SK-N-SH treated with all-trans-retinoic acid at 6 μM for 48 hours (cell line): ENCODE data around the gene TBL1XR1.
"Not testable (repeated sequence)": the region's sequence is repeated elsewhere in the genome, so short reads cannot be mapped to it uniquely, and the experiment has no call there.

Experiments used
- ATAC-seq: fragments of 200-7000 bp; cut with Tn5 transposase; 3 replicates; pipeline ENCODE4 v1.9.1; 2020; ENCODE audit warnings: mild to moderate bottlenecking, moderate library complexity
- ISL1 ChIP-seq: fragments of 250-450 bp; sonication (Bioruptor Pico); IDR thresholded peaks from 2 replicates; pipeline ENCODE4 v2.1.2; 2022; ENCODE audit warnings: mild to moderate bottlenecking, moderate library complexity
- PPARA ChIP-seq: fragments of 250-450 bp; sonication (Bioruptor Pico); IDR thresholded peaks from 2 replicates; pipeline ENCODE4 v1.5.0; 2020; ENCODE audit warnings: mild to moderate bottlenecking, borderline replicate concordance
- RARB ChIP-seq: fragments of 250-450 bp; sonication (Bioruptor Pico); IDR thresholded peaks from 2 replicates; pipeline ENCODE4 v1.8.0; 2021; ENCODE audit warnings: mild to moderate bottlenecking, moderate library complexity
- SNAI2 ChIP-seq: fragments of 250-450 bp; sonication (Bioruptor Pico); IDR thresholded peaks from 2 replicates; pipeline ENCODE4 v1.5.0; 2020; ENCODE audit warnings: mild to moderate bottlenecking, moderate library complexity
- TCF4 ChIP-seq: fragments of 250-450 bp; sonication (Bioruptor Pico); IDR thresholded peaks from 2 replicates; pipeline ENCODE4 v1.8.0; 2021; ENCODE audit warnings: mild to moderate bottlenecking, moderate library complexity, borderline replicate concordance
- ZFP30 ChIP-seq: fragments of 450-650 bp; formaldehyde crosslinking; IDR thresholded peaks from 2 replicates; pipeline ENCODE4 v1.5.0; 2022; ENCODE audit warnings: mild to moderate bottlenecking, moderate library complexity
- TF ChIP-seq, protein P1 (sequence below): fragments of 250-450 bp; sonication (Bioruptor Pico); IDR thresholded peaks from 2 replicates; pipeline ENCODE4 v1.5.0; 2020; ENCODE audit warnings: mild to moderate bottlenecking, moderate library complexity
- TF ChIP-seq, protein P2 (sequence below): fragments of 250-450 bp; sonication (Bioruptor Pico); IDR thresholded peaks from 2 replicates; pipeline ENCODE4 v1.5.1; 2021; ENCODE audit warnings: mild to moderate bottlenecking, moderate library complexity
- TF ChIP-seq, protein P3 (sequence below): fragments of 250-450 bp; sonication (Bioruptor Pico); IDR thresholded peaks from 2 replicates; pipeline ENCODE4 v1.8.0; 2021; ENCODE audit warnings: low read depth, mild to moderate bottlenecking, moderate library complexity, borderline replicate concordance
- TF ChIP-seq, protein P4 (sequence below): fragments of 250-450 bp; sonication (Bioruptor Pico); IDR thresholded peaks from 2 replicates; pipeline ENCODE4 v1.8.0; 2020; ENCODE audit warnings: mild to moderate bottlenecking, moderate library complexity, borderline replicate concordance

TBL1XR1 gene

DNA sequence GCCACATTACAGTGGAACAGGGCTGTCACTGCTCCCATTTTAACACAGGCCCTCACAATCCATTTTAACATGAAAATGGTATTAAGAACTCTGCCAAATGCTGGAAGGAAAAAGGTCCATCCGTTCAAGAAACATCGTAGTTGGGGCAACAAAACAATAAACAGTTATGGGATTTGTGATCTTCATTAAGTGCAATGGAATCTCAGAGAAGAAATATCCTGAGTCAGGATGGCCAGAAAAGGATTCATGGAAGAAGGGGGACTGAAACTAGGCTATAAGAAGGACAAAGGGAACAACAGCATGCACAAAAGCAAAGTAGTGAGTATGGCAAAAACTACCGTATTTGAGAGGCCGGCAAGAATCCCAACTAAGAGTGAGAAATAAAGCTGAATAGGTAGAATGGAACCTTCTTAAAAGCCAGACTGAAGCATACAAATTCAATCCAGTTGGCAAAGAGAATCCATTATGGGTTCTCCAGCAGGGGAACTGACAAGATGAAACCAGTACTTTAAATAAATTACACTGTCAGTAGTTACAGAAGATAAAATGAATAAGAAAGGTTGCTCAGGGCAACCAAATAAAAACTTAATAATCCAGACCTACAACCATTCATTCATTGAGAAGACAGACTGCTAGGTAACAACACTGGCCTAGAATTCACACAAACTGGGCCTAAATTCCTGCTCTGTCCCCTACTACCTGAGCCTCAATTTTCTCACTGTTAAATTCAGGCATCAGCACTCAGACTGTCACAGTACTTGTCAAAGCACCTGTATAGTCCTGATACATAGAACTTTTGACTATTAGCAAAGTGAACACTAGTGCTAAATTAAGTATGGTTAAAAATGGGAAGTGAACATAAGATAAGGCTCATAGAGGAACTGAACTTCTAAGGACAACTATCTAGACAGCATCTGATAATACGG lies 6.3 kb downstream of the TBL1XR1 start:
- no peak for TF ChIP-seq PPARA (CRISPR knock-in tag)
- 0 out of 2 replicates have a peak, but pooled peaks have one; percentile 6 for TF ChIP-seq ISL1 (CRISPR knock-in tag)
- TF ChIP-seq, protein P1, sequence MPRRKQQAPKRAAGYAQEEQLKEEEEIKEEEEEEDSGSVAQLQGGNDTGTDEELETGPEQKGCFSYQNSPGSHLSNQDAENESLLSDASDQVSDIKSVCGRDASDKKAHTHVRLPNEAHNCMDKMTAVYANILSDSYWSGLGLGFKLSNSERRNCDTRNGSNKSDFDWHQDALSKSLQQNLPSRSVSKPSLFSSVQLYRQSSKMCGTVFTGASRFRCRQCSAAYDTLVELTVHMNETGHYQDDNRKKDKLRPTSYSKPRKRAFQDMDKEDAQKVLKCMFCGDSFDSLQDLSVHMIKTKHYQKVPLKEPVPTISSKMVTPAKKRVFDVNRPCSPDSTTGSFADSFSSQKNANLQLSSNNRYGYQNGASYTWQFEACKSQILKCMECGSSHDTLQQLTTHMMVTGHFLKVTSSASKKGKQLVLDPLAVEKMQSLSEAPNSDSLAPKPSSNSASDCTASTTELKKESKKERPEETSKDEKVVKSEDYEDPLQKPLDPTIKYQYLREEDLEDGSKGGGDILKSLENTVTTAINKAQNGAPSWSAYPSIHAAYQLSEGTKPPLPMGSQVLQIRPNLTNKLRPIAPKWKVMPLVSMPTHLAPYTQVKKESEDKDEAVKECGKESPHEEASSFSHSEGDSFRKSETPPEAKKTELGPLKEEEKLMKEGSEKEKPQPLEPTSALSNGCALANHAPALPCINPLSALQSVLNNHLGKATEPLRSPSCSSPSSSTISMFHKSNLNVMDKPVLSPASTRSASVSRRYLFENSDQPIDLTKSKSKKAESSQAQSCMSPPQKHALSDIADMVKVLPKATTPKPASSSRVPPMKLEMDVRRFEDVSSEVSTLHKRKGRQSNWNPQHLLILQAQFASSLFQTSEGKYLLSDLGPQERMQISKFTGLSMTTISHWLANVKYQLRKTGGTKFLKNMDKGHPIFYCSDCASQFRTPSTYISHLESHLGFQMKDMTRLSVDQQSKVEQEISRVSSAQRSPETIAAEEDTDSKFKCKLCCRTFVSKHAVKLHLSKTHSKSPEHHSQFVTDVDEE (CRISPR knock-in tag) = no peak
- TF ChIP-seq, protein P2, sequence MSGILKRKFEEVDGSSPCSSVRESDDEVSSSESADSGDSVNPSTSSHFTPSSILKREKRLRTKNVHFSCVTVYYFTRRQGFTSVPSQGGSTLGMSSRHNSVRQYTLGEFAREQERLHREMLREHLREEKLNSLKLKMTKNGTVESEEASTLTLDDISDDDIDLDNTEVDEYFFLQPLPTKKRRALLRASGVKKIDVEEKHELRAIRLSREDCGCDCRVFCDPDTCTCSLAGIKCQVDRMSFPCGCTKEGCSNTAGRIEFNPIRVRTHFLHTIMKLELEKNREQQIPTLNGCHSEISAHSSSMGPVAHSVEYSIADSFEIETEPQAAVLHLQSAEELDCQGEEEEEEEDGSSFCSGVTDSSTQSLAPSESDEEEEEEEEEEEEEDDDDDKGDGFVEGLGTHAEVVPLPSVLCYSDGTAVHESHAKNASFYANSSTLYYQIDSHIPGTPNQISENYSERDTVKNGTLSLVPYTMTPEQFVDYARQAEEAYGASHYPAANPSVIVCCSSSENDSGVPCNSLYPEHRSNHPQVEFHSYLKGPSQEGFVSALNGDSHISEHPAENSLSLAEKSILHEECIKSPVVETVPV (CRISPR knock-in tag) = no peak
- TF ChIP-seq, protein P3, sequence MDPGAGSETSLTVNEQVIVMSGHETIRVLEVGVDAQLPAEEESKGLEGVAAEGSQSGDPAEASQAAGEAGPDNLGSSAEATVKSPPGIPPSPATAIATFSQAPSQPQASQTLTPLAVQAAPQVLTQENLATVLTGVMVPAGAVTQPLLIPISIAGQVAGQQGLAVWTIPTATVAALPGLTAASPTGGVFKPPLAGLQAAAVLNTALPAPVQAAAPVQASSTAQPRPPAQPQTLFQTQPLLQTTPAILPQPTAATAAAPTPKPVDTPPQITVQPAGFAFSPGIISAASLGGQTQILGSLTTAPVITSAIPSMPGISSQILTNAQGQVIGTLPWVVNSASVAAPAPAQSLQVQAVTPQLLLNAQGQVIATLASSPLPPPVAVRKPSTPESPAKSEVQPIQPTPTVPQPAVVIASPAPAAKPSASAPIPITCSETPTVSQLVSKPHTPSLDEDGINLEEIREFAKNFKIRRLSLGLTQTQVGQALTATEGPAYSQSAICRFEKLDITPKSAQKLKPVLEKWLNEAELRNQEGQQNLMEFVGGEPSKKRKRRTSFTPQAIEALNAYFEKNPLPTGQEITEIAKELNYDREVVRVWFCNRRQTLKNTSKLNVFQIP (CRISPR knock-in tag) = no peak
- no peak for TF ChIP-seq SNAI2
- no peak; the same call in 2 of the 3 replicates for ATAC-seq

DNA sequence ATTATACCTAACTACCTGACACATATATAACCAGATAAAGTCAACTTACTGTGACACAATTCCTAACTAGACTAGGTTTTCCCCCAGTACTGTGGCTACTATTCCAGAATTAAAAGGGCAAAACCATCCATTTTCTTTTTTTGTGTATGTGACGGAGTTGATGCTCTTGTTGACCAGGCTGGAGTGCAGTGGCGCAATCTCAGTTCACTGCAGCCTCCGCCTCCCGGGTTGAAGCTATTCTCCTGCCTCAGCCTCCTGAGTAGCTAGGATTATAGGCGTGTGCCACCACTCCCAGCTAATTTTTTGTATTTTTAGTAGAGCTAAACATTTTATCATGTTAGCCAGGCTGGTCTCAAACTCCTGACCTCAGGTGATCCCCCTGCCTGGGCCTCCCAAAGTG lies 7.1 kb downstream of the TBL1XR1 start:
- ATAC-seq = not testable (repeated sequence)

DNA sequence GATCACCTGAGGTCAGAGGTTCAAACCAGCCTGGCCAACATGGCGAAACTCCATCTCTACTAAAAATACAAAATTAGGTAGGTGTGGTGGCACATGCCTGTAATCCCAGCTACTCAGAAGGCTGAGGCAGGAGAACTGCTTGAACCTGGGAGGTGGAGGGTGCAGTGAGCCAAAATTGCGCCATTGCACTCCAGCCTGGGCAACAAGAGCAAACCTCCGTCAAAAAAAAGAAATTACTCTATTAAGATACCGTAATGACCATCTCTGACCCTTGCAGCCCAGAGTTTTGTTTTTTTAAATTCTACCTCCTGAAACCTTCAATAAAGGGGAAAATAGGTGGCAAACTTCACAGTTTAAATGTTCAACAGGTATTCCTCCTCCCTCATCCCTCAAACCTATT lies 9.0 kb downstream of the TBL1XR1 start:
- ATAC-seq = not testable (repeated sequence)

DNA sequence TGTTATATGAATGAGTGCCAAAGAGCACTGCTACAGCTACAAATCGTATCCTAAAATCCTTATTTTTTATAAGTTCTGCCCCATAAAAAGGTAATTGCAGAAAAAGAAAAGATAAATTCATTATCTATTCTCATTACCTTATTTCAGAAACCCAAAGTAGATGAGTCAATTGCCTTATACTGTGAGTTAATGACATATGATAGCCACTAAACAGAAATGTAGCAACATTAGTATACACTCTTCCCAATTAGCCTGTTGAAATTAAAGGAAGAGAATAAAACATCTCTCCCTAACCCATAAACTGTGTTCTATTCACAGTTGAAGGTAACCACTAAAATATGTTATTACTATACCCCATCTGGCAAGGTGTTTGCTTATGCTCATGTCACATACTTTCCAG lies 11.0 kb downstream of the TBL1XR1 start:
- TF ChIP-seq TCF4 (CRISPR knock-in tag) (no peak), RARB (CRISPR knock-in tag) (no peak)
- TF ChIP-seq, protein P3 (CRISPR knock-in tag) = no peak
- no peak for ATAC-seq

DNA sequence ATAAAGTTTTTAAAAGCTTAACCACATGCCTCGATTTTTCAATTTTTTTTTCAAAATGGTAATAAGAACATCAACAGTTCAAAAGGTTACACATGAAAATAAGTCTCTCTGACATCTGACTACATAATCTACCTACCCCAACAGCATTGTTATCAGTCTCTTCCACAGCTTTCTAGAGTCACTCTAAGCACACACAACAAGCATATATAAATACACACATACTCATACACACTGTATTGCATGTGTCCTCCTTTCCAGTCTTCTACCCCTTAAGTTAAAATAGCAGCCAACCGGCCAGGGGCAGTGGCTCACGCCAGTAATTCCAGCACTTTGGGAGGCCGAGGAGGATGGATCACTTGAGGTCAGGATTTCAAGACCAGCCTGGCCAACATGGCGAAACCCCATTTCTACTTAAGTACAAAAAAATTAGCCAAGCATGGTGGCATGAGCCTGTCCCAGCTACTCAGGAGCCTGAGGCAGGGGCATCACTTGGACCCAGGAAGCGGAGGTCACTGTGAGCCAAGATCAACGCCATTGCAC lies 12.2 kb downstream of the TBL1XR1 start:
- ATAC-seq = no peak

DNA sequence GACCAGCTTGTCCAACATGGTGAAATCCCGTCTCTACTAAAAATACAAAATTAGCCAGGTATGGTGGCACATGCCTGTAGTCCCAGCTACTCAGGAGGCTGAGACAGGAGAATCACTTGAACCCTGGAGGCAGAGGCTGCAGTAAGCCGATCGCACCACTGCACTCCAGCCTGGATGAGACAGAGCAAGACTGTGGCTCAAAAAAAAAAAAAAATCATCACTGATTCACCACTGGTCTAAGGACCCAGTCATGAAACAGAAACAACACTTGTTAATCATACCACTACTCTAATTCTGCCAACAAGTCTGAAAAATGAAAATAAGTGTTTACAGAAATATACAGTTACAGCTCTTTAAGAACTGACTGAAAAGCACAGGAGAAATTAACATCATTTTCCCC lies 12.7 kb downstream of the TBL1XR1 start:
- not testable (repeated sequence) for ATAC-seq

More for the DNA sequence above, 12.2 kb downstream of the TBL1XR1 start:
- TF ChIP-seq, protein P2 (CRISPR knock-in tag) = no peak
- no peak for TF ChIP-seq ZFP30
- TF ChIP-seq, protein P3 (CRISPR knock-in tag) = no peak
- TF ChIP-seq, protein P4, sequence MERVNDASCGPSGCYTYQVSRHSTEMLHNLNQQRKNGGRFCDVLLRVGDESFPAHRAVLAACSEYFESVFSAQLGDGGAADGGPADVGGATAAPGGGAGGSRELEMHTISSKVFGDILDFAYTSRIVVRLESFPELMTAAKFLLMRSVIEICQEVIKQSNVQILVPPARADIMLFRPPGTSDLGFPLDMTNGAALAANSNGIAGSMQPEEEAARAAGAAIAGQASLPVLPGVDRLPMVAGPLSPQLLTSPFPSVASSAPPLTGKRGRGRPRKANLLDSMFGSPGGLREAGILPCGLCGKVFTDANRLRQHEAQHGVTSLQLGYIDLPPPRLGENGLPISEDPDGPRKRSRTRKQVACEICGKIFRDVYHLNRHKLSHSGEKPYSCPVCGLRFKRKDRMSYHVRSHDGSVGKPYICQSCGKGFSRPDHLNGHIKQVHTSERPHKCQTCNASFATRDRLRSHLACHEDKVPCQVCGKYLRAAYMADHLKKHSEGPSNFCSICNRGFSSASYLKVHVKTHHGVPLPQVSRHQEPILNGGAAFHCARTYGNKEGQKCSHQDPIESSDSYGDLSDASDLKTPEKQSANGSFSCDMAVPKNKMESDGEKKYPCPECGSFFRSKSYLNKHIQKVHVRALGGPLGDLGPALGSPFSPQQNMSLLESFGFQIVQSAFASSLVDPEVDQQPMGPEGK (CRISPR knock-in tag) = no peak
- TF ChIP-seq PPARA (CRISPR knock-in tag) = no peak
